Adipocyte (in vitro differentiated cells): ENCODE results near the gene PCDHB8.
"Not testable (repeated sequence)": the region's sequence is repeated elsewhere in the genome, so short reads cannot be mapped to it uniquely, and the experiment has no call there.

Experiments used
- DNase-seq: peaks from one replicate; pipeline ENCODE4 v3.0.0-alpha.2; 2015; ENCODE audit warnings: low read depth
- H3K27me3 ChIP-seq: replicated peaks from 2 replicates; pipeline ENCODE4 v1.7.0; 2013; ENCODE audit warnings: mild to moderate bottlenecking, low read length, moderate library complexity; ENCODE audit not compliant: control insufficient read depth, insufficient read depth
- H3K36me3 ChIP-seq: 2 replicates; pipeline ENCODE4 v1.7.0; 2013; ENCODE audit warnings: low read length, mild to moderate bottlenecking, moderate library complexity; ENCODE audit not compliant: control insufficient read depth, insufficient read depth, severe bottlenecking
- H3K4me1 ChIP-seq: 2 replicates; pipeline ENCODE4 v1.7.0; 2013; ENCODE audit warnings: mild to moderate bottlenecking, low read length, moderate library complexity; ENCODE audit not compliant: control insufficient read depth, insufficient read depth
- H3K4me3 ChIP-seq: 2 replicates; pipeline ENCODE4 v1.7.0; 2013; ENCODE audit warnings: mild to moderate bottlenecking, low read length, moderate library complexity
- H3K9ac ChIP-seq: 2 replicates; pipeline ENCODE4 v1.7.0; 2013; ENCODE audit warnings: mild to moderate bottlenecking, low read length, moderate library complexity
- H3K9me3 ChIP-seq: 2 replicates; pipeline ENCODE4 v1.7.0; 2013; ENCODE audit warnings: mild to moderate bottlenecking, low read length, moderate library complexity; ENCODE audit not compliant: control insufficient read depth

Gene PCDHB8

GRCh38 chr5:141210849-141211248 lies 33.3 kb downstream of the PCDHB8 start:
- H3K9me3 ChIP-seq = peaks cover 73% of the 10 kb centered on the region
- not testable (repeated sequence) for H3K9ac ChIP-seq, H3K4me1 ChIP-seq, DNase-seq, H3K27me3 ChIP-seq, H3K36me3 ChIP-seq, H3K4me3 ChIP-seq

GRCh38 chr5:141213656-141214339 lies 36.2 kb downstream of the PCDHB8 start, which contains the start of gene PCDHB13:
Gene PCDHB13 (plus strand): TSS chr5:141213919. CDS start chr5:141214124, 205 bp downstream.
- not testable (repeated sequence) for H3K4me1 ChIP-seq, H3K9ac ChIP-seq, H3K36me3 ChIP-seq, H3K27me3 ChIP-seq
- H3K9me3 ChIP-seq = peaks cover 72% of the 10 kb centered on the region
- H3K4me3 ChIP-seq = peak within 1 kb of the TSS; percentile 27
- peak; percentile 43 for DNase-seq

GRCh38 chr5:141214583-141214982 lies 37.0 kb downstream of the PCDHB8 start:
- H3K9me3 ChIP-seq = peaks cover 72% of the 10 kb centered on the region
- H3K36me3 ChIP-seq, DNase-seq, H3K27me3 ChIP-seq, H3K4me1 ChIP-seq, H3K4me3 ChIP-seq, H3K9ac ChIP-seq: not testable (repeated sequence)

- H3K4me1 ChIP-seq, H3K36me3 ChIP-seq, H3K27me3 ChIP-seq, DNase-seq, H3K4me3 ChIP-seq, H3K9ac ChIP-seq: not testable (repeated sequence)
- peaks cover 74% of the 10 kb centered on the region for H3K9me3 ChIP-seq
These were observed 37.9 kb downstream of the PCDHB8 start for GRCh38 chr5:141215504-141215903.

GRCh38 chr5:141216035-141216434 lies 38.4 kb downstream of the PCDHB8 start:
- not testable (repeated sequence) for H3K36me3 ChIP-seq, H3K4me3 ChIP-seq, H3K4me1 ChIP-seq, DNase-seq, H3K27me3 ChIP-seq, H3K9ac ChIP-seq
- peaks cover 78% of the 10 kb centered on the region for H3K9me3 ChIP-seq

GRCh38 chr5:141223112-141223783 lies 45.7 kb downstream of the PCDHB8 start, which contains the start of gene PCDHB14:
Gene PCDHB14 (plus strand): TSS chr5:141223343. CDS start chr5:141223506, 163 bp downstream.
- peak; percentile 78 for DNase-seq
- H3K36me3 ChIP-seq = no peaks in the 10 kb centered on the region
- peaks cover 69% of the 10 kb centered on the region for H3K9me3 ChIP-seq
- H3K9ac ChIP-seq = no peak within 1 kb of the TSS
- H3K4me3 ChIP-seq = peak within 1 kb of the TSS; percentile 71
- no peaks in the 10 kb centered on the region for H3K27me3 ChIP-seq
- H3K4me1 ChIP-seq = no peaks in the 10 kb centered on the region

- H3K4me3 ChIP-seq, H3K36me3 ChIP-seq, H3K9ac ChIP-seq, DNase-seq, H3K27me3 ChIP-seq, H3K4me1 ChIP-seq: not testable (repeated sequence)
- peaks cover 64% of the 10 kb centered on the region for H3K9me3 ChIP-seq
These were observed 47.3 kb downstream of the PCDHB8 start for GRCh38 chr5:141224844-141225243.

GRCh38 chr5:141225421-141225820 lies 47.8 kb downstream of the PCDHB8 start:
- not testable (repeated sequence) for H3K36me3 ChIP-seq, H3K4me1 ChIP-seq, H3K27me3 ChIP-seq, H3K4me3 ChIP-seq, H3K9ac ChIP-seq, DNase-seq
- peaks cover 63% of the 10 kb centered on the region for H3K9me3 ChIP-seq
